ENCODE measurements around the gene DNAL1. TPM values are rescaled to one million over a fixed set of nuclear protein-coding genes. Genes with fewer than 3 reads are reported as not detected.

DNAL1 gene
- polyA plus RNA-seq, 2 of the 4 experiments (the other 2 are of a cell fraction) = 8.3 to 16.3 TPM

GRCh38 chr14:73623504-73624054, 21.2 kb upstream of the DNAL1 start:
- CTCF ChIA-PET = interaction anchor here (0.9 to 1.6 kb wide), 3 partner anchors 21 to 180 kb away, joined by 3 read pairs; no protein-coding TSS in a partner anchor
- ATAC-seq (no peak), FAIRE-seq (no peak), DNase-seq (ENCODE audit: low read depth in 1 of 2, low spot score in 1 of 2) (no peak)
- POLR2A ChIA-PET = no interaction called here
- TF ChIP-seq EP300 (IDR thresholded peaks at IDR 0.05) (no peak), BHLHE40 (IDR thresholded peaks at IDR 0.05; ENCODE audit: low read depth, low read length) (no peak), EHF (CRISPR knock-in tag; IDR thresholded peaks at IDR 0.05) (no peak), SMC3 (IDR thresholded peaks at IDR 0.05) (no peak), E2F6 (IDR thresholded peaks at IDR 0.05; ENCODE audit: borderline replicate concordance, low read depth) (no peak), FOSL2 (IDR thresholded peaks at IDR 0.05) (no peak), FOSL2 (CRISPR knock-in tag; IDR thresholded peaks at IDR 0.05) (no peak), NR3C1 (IDR thresholded peaks at IDR 0.05) (no peak), ZNF302 (CRISPR knock-in tag; IDR thresholded peaks at IDR 0.05) (no peak), MAFK (IDR thresholded peaks at IDR 0.05; ENCODE audit: partially characterized antibody) (no peak), ZSCAN20 (CRISPR knock-in tag; IDR thresholded peaks at IDR 0.05) (no peak), HOXA7 (CRISPR knock-in tag; IDR thresholded peaks at IDR 0.05) (no peak)
- no peaks in the 10 kb centered on the region for H3K4me1 ChIP-seq
- WGBS (ENCODE audit: missing lambda C conversion rate) = 77% methylated on average over 4 of the region's 4 CpGs
- H3K4me3 ChIP-seq = no peak overlapping the region
- no peak overlapping the region for H3K27ac ChIP-seq
- H3K9me3 ChIP-seq = no peaks in the 10 kb centered on the region
- no peak overlapping the region for H3K4me2 ChIP-seq

- CTCF ChIA-PET = interaction anchor here (0.6 to 1.7 kb wide), 4 partner anchors 10 to 117 kb away, joined by 3 to 5 read pairs (median 4); partner anchors contain the start of gene ACOT4
- Histone ChIP-seq H3K9me3 (no peaks in the 10 kb centered on the region), H3K27ac (no peak overlapping the region), H3K4me2 (no peak overlapping the region), H3K4me3 (no peak overlapping the region), H3K4me1 (no peaks in the 10 kb centered on the region)
- TF ChIP-seq EHMT2 (IDR thresholded peaks at IDR 0.05; ENCODE audit: low read depth) = no peak
- TF ChIP-seq ZSCAN20 (CRISPR knock-in tag; IDR thresholded peaks at IDR 0.05) = no peak
- TF ChIP-seq RARB (CRISPR knock-in tag; IDR thresholded peaks at IDR 0.05) = no peak
- no peak for FAIRE-seq
- ATAC-seq = no peak
- 58% methylated on average over 1 of the region's 1 CpG for WGBS (ENCODE audit: missing lambda C conversion rate)
- POLR2A ChIA-PET = no interaction called here
- no peak for DNase-seq (ENCODE audit: low read depth in 1 of 2, low spot score in 1 of 2)
These were observed 19.1 kb upstream of the DNAL1 start for GRCh38 chr14:73625706-73626105.

- Histone ChIP-seq H3K4me1 (no peaks in the 10 kb centered on the region), H3K27ac (no peak overlapping the region), H3K9me3 (no peaks in the 10 kb centered on the region), H3K4me3 (no peak overlapping the region), H3K4me2 (no peak overlapping the region)
- no peak for ATAC-seq
- ChIA-PET POLR2A (interaction anchor here (0.9 kb wide), 1 partner anchor 58 kb away, joined by 3 read pairs; the partner anchor contains the start of gene ACOT2), CTCF (interaction anchor here (0.6 kb wide), 2 partner anchors 88 to 119 kb away, joined by 3 read pairs; no protein-coding TSS in a partner anchor)
- 49% methylated on average over 2 of the region's 2 CpGs for WGBS (ENCODE audit: missing lambda C conversion rate)
- FAIRE-seq = peak; percentile 49
- no peak for DNase-seq (ENCODE audit: low read depth in 1 of 2, low spot score in 1 of 2)
- TF ChIP-seq HDAC2 (IDR thresholded peaks at IDR 0.05) (no peak), TFCP2L1 (CRISPR knock-in tag; IDR thresholded peaks at IDR 0.05) (no peak), KDM5A (IDR thresholded peaks at IDR 0.05) (no peak), ESRRA (IDR thresholded peaks at IDR 0.05; ENCODE audit: borderline replicate concordance, low read length) (no peak), EHF (CRISPR knock-in tag; IDR thresholded peaks at IDR 0.05) (no peak), POLR2A (IDR thresholded peaks at IDR 0.05; ENCODE audit: low read length) (no peak)
These were observed 17.6 kb upstream of the DNAL1 start for GRCh38 chr14:73627151-73627558.

GRCh38 chr14:73630009-73630780, 14.6 kb upstream of the DNAL1 start:
- H3K4me1 ChIP-seq = peaks cover 3% of the 10 kb centered on the region; the same call in 1 of the 3 replicates
- ChIA-PET POLR2A (no interaction called here), CTCF (interaction anchor here (6.3 kb wide), 1 partner anchor 121 kb away, joined by 89 read pairs; no protein-coding TSS in a partner anchor)
- no peaks in the 10 kb centered on the region for H3K9me3 ChIP-seq
- TF ChIP-seq RCOR1 (IDR thresholded peaks at IDR 0.05; ENCODE audit: low read depth, low read length) (no peak), CHD4 (IDR thresholded peaks at IDR 0.05; ENCODE audit: borderline replicate concordance) (no peak), HOXA7 (CRISPR knock-in tag; IDR thresholded peaks at IDR 0.05) (no peak), RNF2 (IDR thresholded peaks at IDR 0.05; ENCODE audit: borderline replicate concordance, low read depth) (no peak), ATOH8 (CRISPR knock-in tag; IDR thresholded peaks at IDR 0.05; ENCODE audit: low read depth) (no peak), CEBPB (IDR thresholded peaks at IDR 0.05) (no peak)
- no peak overlapping the region for H3K4me2 ChIP-seq
- no peak overlapping the region for H3K4me3 ChIP-seq
- DNase-seq (ENCODE audit: low read depth in 1 of 2, low spot score in 1 of 2) = no peak
- no peak for FAIRE-seq
- H3K27ac ChIP-seq = no peak overlapping the region
- WGBS (ENCODE audit: missing lambda C conversion rate) = 75% methylated on average over 10 of the region's 10 CpGs
- no peak for ATAC-seq

All from A549 (cell line).